ENCODE data around the gene PARP3.

Gene PARP3

GRCh38 chr3:51974277-51974962 is 32.3 kb downstream of the PARP3 start:
- H3K9me3 ChIP-seq (replicated peaks in 1 of 11) = no peaks in the 10 kb centered on the region
- H3K9ac ChIP-seq = peak overlapping the region; percentile 81 to 91 (median 87)
- H4K20me1 ChIP-seq = peaks cover 0 to 34% (median 5%) of the 10 kb centered on the region in 11 experiments; a peak in 9 of 22 replicates
- H3K4me3 ChIP-seq = peak overlapping the region; percentile 69 to 92 (median 77)
- TF ChIP-seq Cebpa-rat (IDR thresholded peaks at IDR 0.05) = no peak
- peaks cover 67 to 85% (median 83%) of the 10 kb centered on the region in 10 experiments for H3K4me1 ChIP-seq
- peaks cover 0 to 26% (median 6%) of the 10 kb centered on the region in 11 experiments; a peak in 8 of 22 replicates for H3K36me3 ChIP-seq
- peak overlapping the region; percentile 89 to 98 (median 95) for H3K4me2 ChIP-seq
- peak overlapping the region; percentile 45 to 92 (median 86); a peak in 21 of 22 replicates for H3K27ac ChIP-seq
- H3K27me3 ChIP-seq = no peaks in the 10 kb centered on the region

- Histone ChIP-seq H3K4me2 (peak within 1 kb of the TSS; percentile 89 to 98 (median 95)), H4K20me1 (peaks cover 0 to 26% (median 1%) of the 10 kb centered on the region in 11 experiments; a peak in 8 of 22 replicates), H3K36me3 (peaks cover 0 to 26% (median 9%) of the 10 kb centered on the region in 11 experiments; a peak in 10 of 22 replicates), H3K9me3 (replicated peaks in 1 of 11) (0 out of 22 replicates have a peak, but pooled peaks cover 0 to 5% (median 0%) of the 10 kb centered on the region in 11 experiments), H3K9ac (peak within 1 kb of the TSS; percentile 81 to 91 (median 87)), H3K4me1 (peaks cover 60 to 77% (median 75%) of the 10 kb centered on the region in 10 experiments), H3K27me3 (no peaks in the 10 kb centered on the region), H3K27ac (peak within 1 kb of the TSS; percentile 73 to 92 (median 86); a peak in 21 of 22 replicates), H3K4me3 (peak within 1 kb of the TSS; percentile 69 to 92 (median 77))
- TF ChIP-seq Cebpa-rat (IDR thresholded peaks at IDR 0.05) = no peak
These were observed 33.0 kb downstream of the PARP3 start, which contains the start of gene ABHD14A for GRCh38 chr3:51974963-51975851. ABHD14A (plus strand) TSS chr3:51975064; CDS start chr3:51975136, 72 bp downstream.

GRCh38 chr3:51975852-51976549 is 33.8 kb downstream of the PARP3 start:
- peaks cover 62 to 76% (median 69%) of the 10 kb centered on the region in 10 experiments for H3K4me1 ChIP-seq
- TF ChIP-seq Cebpa-rat (IDR thresholded peaks at IDR 0.05) = no peak
- H3K4me3 ChIP-seq = peak overlapping the region; percentile 69 to 92 (median 77); a peak in 18 of 20 replicates
- peak overlapping the region; percentile 89 to 98 (median 95) for H3K4me2 ChIP-seq
- H3K9ac ChIP-seq = peak overlapping the region in 6 of 11 experiments; percentile 82 to 90 (median 86); a peak in 8 of 22 replicates
- no peaks in the 10 kb centered on the region for H3K27me3 ChIP-seq
- H3K36me3 ChIP-seq = peaks cover 0 to 26% (median 13%) of the 10 kb centered on the region in 11 experiments; a peak in 11 of 22 replicates
- H4K20me1 ChIP-seq = peaks cover 0 to 18% (median 0%) of the 10 kb centered on the region in 11 experiments; a peak in 5 of 22 replicates
- H3K9me3 ChIP-seq (replicated peaks in 1 of 11) = 0 out of 22 replicates have a peak, but pooled peaks cover 0 to 7% (median 0%) of the 10 kb centered on the region in 11 experiments
- peak overlapping the region in 1 of 11 experiments; percentile 89; a peak in 1 of 22 replicates for H3K27ac ChIP-seq

GRCh38 chr3:51977446-51978142 is 35.4 kb downstream of the PARP3 start:
- H3K4me2 ChIP-seq = peak overlapping the region; percentile 26 to 98 (median 89); a peak in 20 of 22 replicates
- TF ChIP-seq Cebpa-rat (IDR thresholded peaks at IDR 0.05) = no peak

GRCh38 chr3:51978143-51978502 is 36.0 kb downstream of the PARP3 start:
- Histone ChIP-seq H3K36me3 (peaks cover 0 to 19% (median 8%) of the 10 kb centered on the region in 11 experiments; a peak in 8 of 22 replicates), H4K20me1 (peaks cover 0 to 12% (median 0%) of the 10 kb centered on the region in 11 experiments; a peak in 2 of 22 replicates), H3K9me3 (replicated peaks in 1 of 11) (0 out of 22 replicates have a peak, but pooled peaks cover 0 to 7% (median 0%) of the 10 kb centered on the region in 11 experiments), H3K27me3 (no peaks in the 10 kb centered on the region), H3K27ac (no peak overlapping the region), H3K4me3 (no peak overlapping the region), H3K4me1 (peaks cover 58 to 73% (median 67%) of the 10 kb centered on the region in 10 experiments), H3K4me2 (peak overlapping the region in 5 of 11 experiments; percentile 66 to 98 (median 93); a peak in 2 of 22 replicates), H3K9ac (no peak overlapping the region)
- TF ChIP-seq Cebpa-rat (IDR thresholded peaks at IDR 0.05) = no peak

More at GRCh38 chr3:51977446-51978142, 35.4 kb downstream of the PARP3 start:
- H3K4me3 ChIP-seq = no peak overlapping the region
- H3K36me3 ChIP-seq = peaks cover 0 to 19% (median 8%) of the 10 kb centered on the region in 11 experiments; a peak in 8 of 22 replicates
- 0 out of 22 replicates have a peak, but pooled peaks cover 0 to 7% (median 0%) of the 10 kb centered on the region in 11 experiments for H3K9me3 ChIP-seq (replicated peaks in 1 of 11)
- peaks cover 62 to 76% (median 69%) of the 10 kb centered on the region in 10 experiments for H3K4me1 ChIP-seq
- 0 out of 22 replicates have a peak overlapping the region, but pooled peaks of 1 of the 11 experiments have one; percentile 2 for H3K27ac ChIP-seq
- peak overlapping the region in 1 of 11 experiments; percentile 6; a peak in 1 of 22 replicates for H3K9ac ChIP-seq
- H4K20me1 ChIP-seq = peaks cover 0 to 12% (median 0%) of the 10 kb centered on the region in 11 experiments; a peak in 2 of 22 replicates
- no peaks in the 10 kb centered on the region for H3K27me3 ChIP-seq

GRCh38 chr3:51980253-51980652 is 38.1 kb downstream of the PARP3 start:
- H3K36me3 ChIP-seq = peaks cover 0 to 19% (median 8%) of the 10 kb centered on the region in 11 experiments; a peak in 8 of 22 replicates
- no peak overlapping the region for H3K27ac ChIP-seq
- no peak overlapping the region for H3K4me3 ChIP-seq
- peaks cover 0 to 12% (median 0%) of the 10 kb centered on the region in 11 experiments; a peak in 2 of 22 replicates for H4K20me1 ChIP-seq
- H3K9ac ChIP-seq = peak overlapping the region in 2 of 11 experiments; percentile 16 to 40; a peak in 1 of 22 replicates
- H3K27me3 ChIP-seq = no peaks in the 10 kb centered on the region
- 0 out of 22 replicates have a peak overlapping the region, but pooled peaks of 1 of the 11 experiments have one; percentile 96 for H3K4me2 ChIP-seq
- 0 out of 22 replicates have a peak, but pooled peaks cover 0 to 7% (median 0%) of the 10 kb centered on the region in 11 experiments for H3K9me3 ChIP-seq (replicated peaks in 1 of 11)
- TF ChIP-seq Cebpa-rat (IDR thresholded peaks at IDR 0.05) = no peak
- peaks cover 61 to 75% (median 68%) of the 10 kb centered on the region in 10 experiments for H3K4me1 ChIP-seq

- Histone ChIP-seq H3K36me3 (peaks cover 0 to 19% (median 8%) of the 10 kb centered on the region in 11 experiments; a peak in 8 of 22 replicates), H3K4me1 (peaks cover 39 to 54% (median 47%) of the 10 kb centered on the region in 10 experiments), H3K4me2 (peak overlapping the region; percentile 87 to 97 (median 93)), H3K27ac (peak overlapping the region; percentile 78 to 95 (median 86); a peak in 21 of 22 replicates), H3K4me3 (peak overlapping the region; percentile 59 to 84 (median 68)), H3K9me3 (replicated peaks in 1 of 11) (0 out of 22 replicates have a peak, but pooled peaks cover 0 to 7% (median 0%) of the 10 kb centered on the region in 11 experiments), H3K27me3 (no peaks in the 10 kb centered on the region), H4K20me1 (peaks cover 0 to 10% (median 0%) of the 10 kb centered on the region in 11 experiments; a peak in 3 of 22 replicates), H3K9ac (peak overlapping the region; percentile 80 to 92 (median 87))
- TF ChIP-seq Cebpa-rat (IDR thresholded peaks at IDR 0.05) = no peak
These were observed 40.2 kb downstream of the PARP3 start for GRCh38 chr3:51982352-51982837.
